ENCODE data around the gene S100A13. TPM values are rescaled to one million over a fixed set of nuclear protein-coding genes. Genes with fewer than 3 reads are reported as not detected.

The S100A13 gene
- 96.9 and 122 TPM in 2 replicates for total RNA-seq

GRCh38 chr1:153626904-153627714 is at the start of gene S100A13:
Gene S100A13, minus strand, starts transcription at chr1:153627505. Its CDS starts 1,033 bp downstream, at chr1:153626472.

GRCh38 chr1:153670859-153671627 is 43.7 kb upstream of the S100A13 start, which contains the start of gene ILF2:
Gene ILF2, minus strand, starts transcription at chr1:153670993. Its CDS starts 71 bp downstream, at chr1:153670922.

GRCh38 chr1:153658400-153659174 is 31.3 kb upstream of the S100A13 start, which contains the start of gene SNAPIN:
Gene SNAPIN, plus strand, starts transcription at chr1:153658703. Its CDS starts 41 bp downstream, at chr1:153658744.

GRCh38 chr1:153633754-153634665 is 6.7 kb upstream of the S100A13 start, which contains the start of gene CHTOP:
Gene CHTOP, plus strand, starts transcription at chr1:153634066. Its CDS starts 2,523 bp downstream, at chr1:153636589.

GRCh38 chr1:153627715-153628626 is 666 bp upstream of the S100A13 start, which contains the start of gene S100A1:
Gene S100A1, plus strand, starts transcription at chr1:153628434. Its CDS starts 2,088 bp downstream, at chr1:153630522.

GRCh38 chr1:153616144-153616916 is 11.0 kb downstream of the S100A13 start, which contains the start of gene S100A14:
Gene S100A14, minus strand, starts transcription at chr1:153616325. Its CDS starts 467 bp downstream, at chr1:153615858.

GRCh38 chr1:153612755-153613331 is 14.5 kb downstream of the S100A13 start, which contains the start of gene S100A16:
Gene S100A16, minus strand, starts transcription at chr1:153613137. Its CDS starts 4,986 bp downstream, at chr1:153608151.

Other genes starting within 250 kb of the S100A13 start
- gene S100A8, start 236.4 kb downstream of the S100A13 start, total RNA-seq = not detected in 2 replicates
- not detected in 2 replicates for gene S100A7A, start 211.0 kb downstream of the S100A13 start, total RNA-seq
- gene S100A7, start 166.9 kb downstream of the S100A13 start, total RNA-seq = not detected in 2 replicates
- 557 and 593 TPM in 2 replicates for gene S100A6, start 91.5 kb downstream of the S100A13 start, total RNA-seq
- gene S100A5, start 86.6 kb downstream of the S100A13 start, total RNA-seq = not detected in 2 replicates
- gene S100A4, start 81.7 kb downstream of the S100A13 start, total RNA-seq = 1.2 and 2.1 TPM in 2 replicates
- gene S100A3, start 78.2 kb downstream of the S100A13 start, total RNA-seq = 0.53 and 0.79 TPM in 2 replicates
- gene S100A2, start 61.7 kb downstream of the S100A13 start, total RNA-seq = 2.4 and 3.1 TPM in 2 replicates
- gene S100A16, start 14.4 kb downstream of the S100A13 start, total RNA-seq = 530 TPM in 2 replicates
- gene S100A14, start 11.2 kb downstream of the S100A13 start, total RNA-seq = not detected in 2 replicates
- not detected in 2 replicates for gene S100A1, start 929 bp upstream of the S100A13 start, total RNA-seq
- 44.3 and 46.4 TPM in 2 replicates for gene CHTOP, start 6.6 kb upstream of the S100A13 start, total RNA-seq
- gene SNAPIN, start 31.2 kb upstream of the S100A13 start, total RNA-seq = 42.9 and 46.0 TPM in 2 replicates
- gene ILF2, start 43.5 kb upstream of the S100A13 start, total RNA-seq = 321 and 376 TPM in 2 replicates
- gene NPR1, start 51.2 kb upstream of the S100A13 start, total RNA-seq = 3.7 and 7.8 TPM in 2 replicates
- 49.9 and 55.4 TPM in 2 replicates for gene INTS3, start 100.5 kb upstream of the S100A13 start, total RNA-seq
- 14.9 and 19.1 TPM in 2 replicates for gene SLC27A3, start 147.9 kb upstream of the S100A13 start, total RNA-seq